ENCODE measurements around the gene STXBP6.

The STXBP6 gene

DNA sequence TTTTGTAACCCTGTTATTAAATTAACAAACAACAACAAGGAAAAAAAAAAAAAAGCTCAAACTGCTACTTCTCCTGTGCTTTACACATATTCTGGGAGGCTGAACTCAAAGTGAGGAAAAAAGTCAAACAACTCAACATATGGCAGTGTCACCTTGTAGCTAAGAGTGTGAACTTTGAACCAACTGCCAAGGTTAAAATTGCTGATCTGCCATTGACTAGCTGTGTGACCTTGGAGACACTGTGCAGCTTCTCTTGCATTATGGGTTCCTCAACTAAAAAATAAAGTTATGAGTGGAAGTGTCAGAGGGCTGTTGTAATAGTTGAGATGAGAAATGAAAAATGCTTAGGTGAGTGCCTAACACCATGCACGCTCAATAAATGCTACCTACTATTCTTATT lies 34.2 kb downstream of the STXBP6 start:
- no peak for DNase-seq (ENCODE audit: low read depth in 2 of 2)

DNA sequence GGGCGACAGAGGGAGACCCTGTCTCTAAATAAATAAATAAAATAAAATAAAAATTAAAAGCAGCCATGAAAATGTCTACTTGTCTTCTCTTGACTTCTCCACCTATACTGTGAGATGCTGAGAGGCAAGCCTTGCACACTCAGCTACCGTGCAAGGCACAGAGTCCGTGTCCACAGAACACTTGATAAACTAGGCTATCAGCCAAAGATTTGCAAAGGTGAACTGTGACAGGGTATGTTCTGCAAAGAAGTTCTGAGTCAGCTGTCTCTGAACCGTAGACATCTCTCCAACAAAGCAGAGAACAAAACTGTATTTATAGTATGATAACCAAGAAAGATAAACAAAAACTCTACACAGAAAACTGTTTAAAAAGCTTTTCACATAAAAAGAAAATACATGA lies 35.5 kb downstream of the STXBP6 start:
- DNase-seq (ENCODE audit: low read depth in 2 of 2): no peak

DNA sequence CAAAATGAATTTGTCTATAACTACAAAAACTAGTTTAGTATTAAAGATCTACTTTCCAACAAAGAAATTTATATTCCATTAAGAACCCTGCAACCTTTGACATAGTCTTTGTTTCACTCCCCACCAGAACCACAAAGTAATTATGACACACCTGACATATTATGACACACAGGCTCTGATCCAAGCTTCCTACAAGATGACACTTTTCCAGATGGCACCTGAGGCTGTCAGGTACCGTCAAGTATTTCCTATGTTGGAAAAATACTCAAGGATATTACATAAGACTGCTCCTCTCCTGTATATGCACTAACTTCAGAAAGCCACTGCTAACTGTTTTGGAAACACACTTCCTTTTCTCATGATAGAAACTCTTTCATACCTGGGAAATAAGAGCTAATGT lies 38.9 kb downstream of the STXBP6 start:
- DNase-seq (ENCODE audit: low read depth in 2 of 2): no peak

DNA sequence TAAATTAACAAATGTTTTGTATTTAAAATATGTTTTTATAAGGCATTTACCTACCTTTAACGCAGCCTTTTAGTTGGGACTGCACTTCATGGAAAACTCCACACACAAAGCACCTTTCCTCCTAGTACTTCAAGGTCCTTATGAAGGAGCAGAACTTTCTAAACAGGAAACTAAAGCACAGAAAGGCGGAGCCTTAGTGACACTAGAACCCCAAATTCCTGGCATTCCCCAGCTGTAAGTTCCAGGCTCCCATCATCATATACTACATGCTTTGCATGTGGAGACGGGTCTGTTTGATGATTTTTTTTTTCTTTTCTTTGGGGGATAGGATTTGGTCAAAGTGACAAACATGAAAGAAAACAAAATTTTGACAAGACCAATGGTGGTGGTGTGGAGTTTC lies 39.5 kb downstream of the STXBP6 start:
- no peak for DNase-seq (ENCODE audit: low read depth in 2 of 2)

DNA sequence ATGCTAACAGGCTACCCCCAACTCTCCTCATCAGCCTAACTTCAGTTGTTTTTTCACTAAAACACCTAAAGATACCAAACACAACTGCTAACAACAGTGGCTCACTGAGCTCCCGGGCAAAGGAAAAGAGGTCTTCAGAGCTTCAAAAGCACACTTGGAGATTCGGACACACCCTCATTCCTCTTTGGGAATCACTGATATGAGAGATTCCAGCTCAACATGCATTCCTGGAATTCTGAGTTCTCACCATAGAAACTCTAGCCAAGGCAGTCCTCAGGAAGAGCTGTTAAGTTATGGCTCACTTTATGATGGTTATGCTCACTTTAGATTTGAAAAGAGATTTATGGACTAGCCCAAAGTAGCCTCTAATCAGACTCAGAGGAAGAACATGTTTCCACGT lies 40.1 kb downstream of the STXBP6 start:
- DNase-seq (ENCODE audit: low read depth in 2 of 2): no peak

DNA sequence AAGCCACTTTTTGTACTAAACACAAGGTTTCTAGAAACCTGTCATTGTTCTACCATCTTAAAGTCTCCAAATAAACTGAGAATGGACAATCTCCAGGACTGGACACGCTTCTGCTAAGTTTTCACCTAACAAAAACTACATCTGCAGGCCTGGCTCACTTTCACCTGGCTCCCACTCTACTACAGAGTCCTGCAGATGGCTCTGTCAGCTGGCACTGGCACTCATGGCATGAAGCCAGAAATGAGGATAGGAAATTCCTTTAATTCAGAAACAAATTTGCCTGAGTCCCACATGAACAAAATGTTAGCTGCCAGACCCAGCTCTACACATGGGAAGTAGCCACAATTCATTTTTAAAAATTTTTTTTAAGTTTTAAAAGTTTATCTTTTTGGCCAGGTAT lies 42.1 kb downstream of the STXBP6 start:
- no peak for DNase-seq (ENCODE audit: low read depth in 2 of 2)

DNA sequence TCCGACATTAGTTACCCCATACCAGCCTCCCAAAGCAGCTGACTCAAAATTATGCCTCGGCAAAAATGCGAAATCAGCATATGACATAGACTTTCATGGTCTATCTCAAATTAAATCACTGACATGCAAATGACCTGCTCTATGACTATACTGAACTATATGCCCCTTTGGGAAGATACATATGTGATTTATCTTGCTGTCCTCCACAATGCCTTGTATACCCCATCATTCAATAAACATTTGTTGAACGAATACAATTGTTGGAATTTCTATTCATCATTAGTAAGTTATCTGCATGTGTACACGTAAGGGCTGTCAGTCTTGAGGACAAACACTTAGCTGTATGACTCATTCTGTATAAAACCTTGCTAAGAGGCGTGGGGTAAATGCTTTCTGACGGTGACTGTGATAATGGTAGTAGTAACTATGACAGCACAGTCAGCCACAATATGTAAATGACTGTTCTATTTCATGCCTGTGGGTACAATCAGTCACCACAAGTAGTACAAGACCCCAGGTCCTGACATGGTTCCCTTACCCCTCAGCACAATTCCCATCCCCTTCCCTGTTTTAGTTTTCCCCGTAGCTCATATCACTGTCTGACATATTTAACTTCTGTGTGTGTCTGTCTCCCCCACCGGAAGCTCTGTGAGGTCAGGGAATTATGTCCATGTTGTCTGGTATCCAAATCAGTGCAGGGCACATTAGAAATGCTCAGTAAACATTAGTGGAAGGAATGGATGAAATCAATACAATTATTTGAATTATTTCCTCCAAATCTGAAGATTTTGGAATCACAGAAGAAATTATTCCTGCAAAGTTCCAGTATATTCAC lies 42.8 kb downstream of the STXBP6 start:
- no peak for DNase-seq (ENCODE audit: low read depth in 2 of 2)

DNA sequence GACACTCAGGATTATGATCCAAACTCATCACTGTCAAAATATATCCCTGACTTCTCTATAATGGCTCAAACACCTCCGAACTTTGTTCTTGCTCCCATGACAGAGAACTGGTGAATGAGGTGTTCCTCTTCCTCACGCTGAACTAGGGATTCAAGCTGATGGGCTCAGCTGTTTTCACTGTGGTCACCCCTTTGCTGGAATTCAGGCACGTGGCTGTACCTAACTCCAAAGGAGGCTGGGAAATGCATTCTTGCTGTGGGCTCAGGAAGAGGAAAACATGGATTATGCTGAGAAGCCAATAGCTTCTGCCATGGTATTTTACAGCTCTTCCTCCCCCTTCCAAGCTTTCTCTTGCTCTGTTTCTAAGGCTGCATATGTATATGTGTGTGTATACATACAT lies 43.9 kb downstream of the STXBP6 start:
- DNase-seq (ENCODE audit: low read depth in 2 of 2): no peak

DNA sequence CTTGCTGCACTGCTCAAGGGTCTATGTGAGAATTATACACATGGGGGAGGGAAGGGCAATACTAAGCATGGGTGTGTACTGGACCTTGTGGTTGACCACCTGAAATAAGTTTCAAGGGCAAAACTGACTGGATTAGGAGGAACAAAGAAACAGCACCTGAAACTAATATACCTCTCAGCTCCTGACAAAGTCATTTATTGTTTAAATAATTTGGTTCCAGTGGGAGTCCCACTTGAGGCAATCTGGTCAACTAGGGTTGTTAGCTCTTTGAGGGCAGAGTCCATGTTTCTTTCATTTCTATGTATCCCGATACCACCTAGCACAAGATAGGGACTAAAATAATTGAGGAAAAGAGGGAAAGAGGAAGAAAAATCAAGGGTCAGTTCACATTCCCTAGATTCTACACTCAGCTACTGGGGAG lies 45.5 kb downstream of the STXBP6 start:
- no peak for DNase-seq (ENCODE audit: low read depth in 2 of 2)

DNA sequence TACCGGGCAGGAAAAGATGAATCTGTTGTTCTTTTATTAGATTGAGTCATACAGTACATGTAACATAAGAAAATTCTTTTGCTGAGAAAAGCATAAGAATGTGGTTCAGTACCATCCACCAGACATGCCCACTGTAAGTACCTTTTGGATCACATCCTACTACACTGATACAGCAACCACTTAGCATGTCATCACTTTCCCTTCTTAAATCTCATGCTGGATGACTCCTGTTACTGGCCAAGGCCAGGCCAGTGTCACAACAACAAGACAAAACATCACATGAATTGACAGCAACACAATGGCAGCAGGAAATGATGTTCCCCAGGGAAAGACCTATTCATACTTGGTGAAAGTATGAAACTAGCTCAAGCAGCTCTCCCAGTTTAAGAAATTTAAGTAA lies 46.4 kb downstream of the STXBP6 start:
- DNase-seq (ENCODE audit: low read depth in 2 of 2): no peak

DNA sequence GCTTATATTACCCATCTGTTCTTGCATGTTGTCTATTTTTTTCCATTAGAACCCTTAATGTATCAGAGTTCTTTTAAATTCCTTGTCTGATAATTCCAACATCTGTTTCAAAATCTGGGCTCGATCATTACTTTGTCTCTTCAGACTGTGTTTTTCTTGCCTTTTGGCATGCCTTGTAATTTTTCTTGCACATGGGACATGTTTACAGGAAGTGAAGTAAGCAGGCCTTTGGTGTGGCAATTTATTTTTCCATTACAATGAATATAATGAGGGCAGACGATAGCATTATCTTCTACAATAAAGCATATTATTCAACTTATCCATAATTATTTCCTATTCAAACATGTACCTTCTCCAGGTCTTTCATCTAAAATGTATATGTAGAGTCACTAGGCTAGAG lies 48.3 kb downstream of the STXBP6 start:
- DNase-seq (ENCODE audit: low read depth in 2 of 2): no peak

DNA sequence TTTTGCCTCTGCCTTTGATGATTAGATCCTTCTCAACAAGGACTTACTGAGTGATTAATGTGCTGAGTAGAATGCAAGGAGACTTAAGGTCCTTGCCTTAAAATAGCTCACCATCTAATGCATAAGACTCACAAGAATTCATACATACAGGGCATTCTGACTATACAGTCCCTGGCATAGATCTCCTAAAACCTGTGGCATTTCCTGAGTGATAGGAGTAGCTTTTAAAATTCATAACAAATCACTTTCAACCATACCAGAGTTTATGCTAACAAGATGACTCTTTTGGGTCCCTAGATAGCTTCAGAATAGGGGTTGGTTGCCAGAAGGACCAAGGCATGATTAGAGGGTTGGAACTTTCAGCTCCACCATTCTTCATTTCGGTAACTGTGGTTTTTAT lies 48.8 kb downstream of the STXBP6 start:
- DNase-seq (ENCODE audit: low read depth in 2 of 2): no peak

DNA sequence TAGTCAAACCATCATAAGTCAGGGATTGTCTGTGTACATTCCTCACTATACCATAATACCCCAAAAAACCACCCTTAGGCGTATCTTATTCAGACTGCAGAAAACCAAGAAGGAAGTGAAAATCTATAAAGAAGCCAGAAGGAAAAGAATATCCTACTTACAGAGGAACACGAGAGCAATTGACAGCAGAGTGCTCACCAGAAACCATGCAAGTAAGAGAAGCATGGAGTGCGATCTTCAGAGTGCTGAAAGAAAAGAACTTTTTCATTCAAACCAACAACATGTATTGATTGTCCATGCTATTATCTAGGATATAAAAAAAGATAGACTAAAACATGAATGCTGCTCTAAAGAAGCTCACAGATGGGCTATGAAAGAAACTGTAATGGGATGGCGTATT lies 50.8 kb downstream of the STXBP6 start:
- no peak for DNase-seq (ENCODE audit: low read depth in 2 of 2)

DNA sequence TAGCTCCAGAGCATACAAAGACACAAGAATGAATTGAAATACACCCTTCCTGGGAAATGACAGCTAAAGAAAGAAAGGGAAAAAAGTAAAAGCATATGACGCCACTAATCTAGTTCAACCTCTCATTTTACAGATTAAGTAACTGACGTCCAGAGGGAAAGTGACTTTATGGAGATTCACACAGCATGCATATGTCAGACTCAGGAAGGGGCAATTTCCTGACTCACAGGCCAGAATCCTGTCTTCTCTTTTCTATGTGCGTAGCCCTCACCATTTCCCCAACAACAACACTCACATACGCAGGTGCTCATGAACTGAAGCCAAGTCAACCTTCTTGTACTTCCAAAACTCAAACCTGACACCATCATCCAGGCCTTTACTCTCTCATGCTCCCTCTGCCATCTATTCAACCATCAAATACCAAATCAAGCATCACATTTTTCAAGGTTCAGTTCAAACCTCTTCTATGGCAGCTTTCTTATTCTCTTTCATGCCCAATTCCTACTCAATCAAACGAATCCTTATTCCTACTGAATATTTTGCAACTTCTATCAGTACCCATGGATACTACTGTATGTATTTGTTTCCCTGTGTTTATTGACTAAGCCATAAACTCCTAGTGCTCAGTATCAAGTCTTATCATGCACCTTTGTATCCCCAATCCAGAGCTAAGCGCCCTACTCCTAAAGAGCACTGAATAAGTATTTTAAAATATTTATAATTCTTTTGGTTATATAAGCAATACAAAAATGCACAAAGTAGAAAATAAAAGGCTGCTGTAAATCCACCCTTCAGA lies 52.8 kb downstream of the STXBP6 start:
- DNase-seq (ENCODE audit: low read depth in 2 of 2): no peak

DNA sequence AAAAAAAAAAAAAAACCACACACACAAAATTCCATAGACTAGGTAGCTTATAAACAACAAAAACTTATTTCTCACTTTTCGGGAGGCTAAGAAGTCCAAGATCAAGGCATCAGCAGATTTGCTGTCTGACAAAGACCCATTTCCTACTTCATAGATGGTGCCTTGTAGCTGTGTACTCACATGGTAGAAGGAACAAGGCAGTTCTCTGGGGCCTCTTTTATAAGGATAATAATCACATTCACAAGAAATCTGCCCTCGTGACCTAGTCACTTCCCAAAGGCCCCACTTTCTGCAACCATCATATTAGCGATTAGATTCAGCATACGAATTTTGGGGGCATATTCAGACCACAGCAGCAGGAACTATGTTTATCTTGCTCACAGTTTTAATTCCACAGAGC lies 54.9 kb downstream of the STXBP6 start:
- DNase-seq (ENCODE audit: low read depth in 2 of 2): no peak

DNA sequence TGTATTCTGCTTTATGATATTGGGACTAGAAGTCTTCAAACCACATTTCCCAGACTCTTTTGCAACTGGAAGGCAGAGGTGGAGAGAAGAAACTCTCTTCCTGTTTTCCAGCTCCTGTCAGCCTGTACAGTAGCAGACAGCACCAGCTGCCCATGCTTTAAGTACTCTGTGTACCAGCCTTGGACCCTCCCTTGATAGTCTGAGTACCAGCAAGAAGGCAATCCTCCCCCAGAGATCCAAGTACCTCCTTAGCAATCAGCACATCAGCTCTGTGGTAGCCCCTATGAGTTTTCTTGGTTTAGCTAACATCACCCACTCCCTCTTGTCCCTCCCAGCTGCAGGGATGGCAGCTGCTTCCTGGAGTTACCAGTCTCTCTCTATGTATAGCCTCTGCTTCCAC lies 56.3 kb downstream of the STXBP6 start:
- no peak for DNase-seq (ENCODE audit: low read depth in 2 of 2)

DNA sequence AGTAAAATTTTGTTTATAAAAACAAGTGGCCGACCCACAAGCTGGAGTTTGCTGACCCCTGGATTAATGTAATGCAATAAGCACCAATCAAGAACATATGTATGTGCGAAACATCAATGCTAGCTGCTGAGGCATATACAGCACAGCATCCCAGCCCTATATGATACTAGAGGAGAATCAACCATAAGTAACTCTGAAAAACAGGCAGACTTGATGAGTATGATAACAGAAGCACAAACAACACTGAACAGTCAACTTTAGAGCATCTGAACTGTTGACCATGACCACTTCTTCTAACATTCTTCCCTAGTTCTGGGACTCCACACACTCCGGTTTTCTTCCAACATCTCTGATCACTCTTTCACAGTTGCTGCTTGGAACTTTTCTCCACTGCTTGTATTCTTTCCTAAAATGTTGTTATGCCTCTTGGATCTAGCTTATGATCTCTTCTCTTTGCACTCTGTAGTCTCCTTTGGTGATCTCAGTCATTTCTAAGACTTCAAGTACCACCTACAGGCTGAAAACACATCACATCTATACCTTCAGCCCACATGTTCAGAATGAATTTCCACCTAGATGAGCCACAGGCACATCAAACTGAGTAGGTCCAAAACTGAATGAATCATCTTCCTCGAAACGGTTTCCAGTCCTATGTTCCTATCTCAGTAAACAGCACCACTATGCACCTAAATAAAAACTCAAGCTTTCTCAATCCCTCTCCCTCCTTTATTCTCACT lies 57.2 kb downstream of the STXBP6 start:
- no peak for DNase-seq (ENCODE audit: low read depth in 2 of 2)

DNA sequence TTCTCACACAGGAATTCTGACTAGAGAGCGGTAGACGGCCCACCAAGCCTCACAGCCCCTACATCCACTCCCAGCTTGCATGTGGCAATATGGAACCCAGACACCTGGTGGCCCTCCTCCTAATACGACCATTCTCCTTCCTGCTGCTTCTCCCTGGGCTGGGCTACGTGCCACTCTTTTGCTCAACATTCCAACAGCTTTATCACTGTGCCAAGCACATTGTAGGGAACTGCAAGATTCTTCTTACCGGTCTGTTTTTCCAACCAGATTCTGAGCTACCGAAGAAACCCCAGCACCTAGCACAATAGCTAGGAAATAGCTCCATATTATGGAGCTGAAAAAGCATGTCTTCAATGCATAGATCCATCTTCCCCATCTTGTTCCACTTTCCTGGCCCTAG lies 58.1 kb downstream of the STXBP6 start:
- DNase-seq (ENCODE audit: low read depth in 2 of 2): no peak

DNA sequence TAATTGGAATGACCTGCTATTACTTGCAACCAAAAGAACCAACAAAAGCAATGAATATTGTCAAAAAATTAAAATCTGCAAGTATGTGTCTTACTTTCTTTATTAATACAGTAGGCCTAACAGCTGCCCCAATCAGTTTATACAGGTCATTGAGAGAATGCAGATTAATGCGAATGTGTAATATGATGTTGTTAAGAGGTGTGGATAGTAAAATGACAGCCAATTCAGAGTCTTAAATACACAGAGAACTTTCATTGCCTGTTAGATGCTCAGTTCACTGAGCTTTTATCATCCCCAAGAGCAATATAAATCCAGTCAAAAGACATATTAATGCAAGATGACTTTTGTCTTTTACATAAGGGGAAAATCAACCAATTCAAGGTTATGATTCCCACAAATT lies 58.7 kb downstream of the STXBP6 start:
- no peak for DNase-seq (ENCODE audit: low read depth in 2 of 2)

DNA sequence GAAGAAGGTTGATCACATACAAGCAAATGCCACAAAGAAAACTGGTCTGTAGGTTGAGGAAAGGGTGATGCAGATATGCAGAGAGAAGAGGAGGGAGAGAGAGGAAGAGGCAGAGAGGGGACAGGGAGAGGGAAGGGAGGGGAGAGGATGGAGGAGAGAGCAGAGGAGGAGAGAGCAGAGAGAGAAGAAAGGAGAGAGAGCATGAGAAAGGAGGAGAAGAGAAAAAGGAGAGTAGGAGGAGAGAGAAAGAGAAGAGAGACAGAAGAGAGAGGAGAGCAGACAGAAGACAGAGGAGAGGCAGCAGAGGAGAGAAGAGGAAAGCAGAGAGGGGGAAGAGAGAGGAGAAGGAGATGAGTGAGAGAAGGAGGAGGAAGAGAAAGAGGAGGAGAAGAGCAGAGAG lies 59.2 kb downstream of the STXBP6 start:
- no peak for DNase-seq (ENCODE audit: low read depth in 2 of 2)

DNA sequence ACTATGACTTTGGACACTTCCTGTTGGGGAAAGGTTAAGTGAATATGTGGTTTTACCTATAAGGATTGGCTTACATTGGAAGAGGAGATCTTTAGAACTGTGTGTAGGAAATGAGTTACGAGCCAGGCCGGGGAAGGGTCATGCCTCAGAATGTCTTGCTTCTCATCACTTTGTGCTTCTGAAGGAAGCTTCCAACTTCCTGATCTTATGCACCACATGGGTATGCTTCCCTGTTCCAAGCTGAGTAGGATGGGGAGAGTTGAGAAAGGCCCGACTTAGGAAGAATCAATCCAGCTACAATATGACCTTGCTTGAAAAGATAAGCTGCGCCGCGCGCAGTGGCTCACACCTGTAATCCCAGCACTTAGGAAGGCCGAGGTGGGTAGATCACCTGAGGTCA lies 59.9 kb downstream of the STXBP6 start:
- DNase-seq (ENCODE audit: low read depth in 2 of 2): no peak

DNA sequence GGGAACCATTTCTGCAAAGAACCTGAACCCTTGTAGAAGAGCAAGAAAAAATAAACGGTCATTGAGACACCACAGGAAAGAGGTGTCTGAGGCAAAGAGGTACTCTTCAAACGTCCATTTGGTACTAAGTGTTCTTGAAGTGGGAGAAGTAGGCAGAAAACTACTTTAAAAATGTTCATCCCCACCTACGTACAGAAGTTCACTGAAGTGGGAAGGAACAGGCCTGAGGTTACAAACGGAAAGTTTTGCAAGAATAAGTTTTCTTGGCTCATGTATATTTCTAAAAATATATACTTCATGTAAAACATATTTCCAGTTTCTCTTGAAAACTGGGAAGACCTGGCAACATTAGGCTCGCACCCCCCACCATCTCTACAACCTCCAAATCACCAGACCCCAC lies 61.2 kb downstream of the STXBP6 start:
- DNase-seq (ENCODE audit: low read depth in 2 of 2): no peak
